HL-60 (cell line): ENCODE results near the gene MYL12A.

Source experiments
- DNase-seq, 2 experiments: peaks; one replicate each; pipeline ENCODE4 v3.0.0-alpha.2; 2010 to 2020; ENCODE audit warnings: low read depth in 1 of 2, low spot score in 1 of 2
- H3K27ac ChIP-seq: fragments of 250-450 bp; sonication (Bioruptor Pico); replicated peaks from 2 replicates; pipeline ENCODE4 v1.5.1; 2020; ENCODE audit warnings: mild to moderate bottlenecking, moderate library complexity
- H3K27me3 ChIP-seq: fragments of 250-450 bp; sonication (Bioruptor Pico); 2 replicates; pipeline ENCODE4 v1.5.1; 2021; ENCODE audit warnings: mild to moderate bottlenecking, moderate library complexity; ENCODE audit not compliant: insufficient read depth, poor library complexity, severe bottlenecking
- H3K4me3 ChIP-seq: replicated peaks from 2 replicates; pipeline ENCODE4 v1.5.1; 2011; ENCODE audit warnings: mild to moderate bottlenecking, control low read depth, low read length; ENCODE audit not compliant: insufficient read depth
- GABPA ChIP-seq: IDR thresholded peaks from 2 replicates; pipeline ENCODE4 v1.6.1; 2012; ENCODE audit warnings: low read depth
- POLR2AphosphoS5 ChIP-seq: IDR thresholded peaks from 2 replicates; pipeline ENCODE4 v1.6.1; 2012; ENCODE audit warnings: low read depth
- REST ChIP-seq: IDR thresholded peaks from 2 replicates; pipeline ENCODE4 v1.6.1; 2012; ENCODE audit warnings: low read depth; ENCODE audit not compliant: insufficient replicate concordance
- SPI1 ChIP-seq: IDR thresholded peaks from 2 replicates; pipeline ENCODE4 v1.6.1; 2012; ENCODE audit warnings: low read depth, mild to moderate bottlenecking, borderline replicate concordance
- TF ChIP-seq, protein P1 (sequence below): IDR thresholded peaks from one replicate; pipeline ENCODE4 v1.5.1; 2011; ENCODE audit warnings: low read length, control low read depth, inconsistent platforms; ENCODE audit not compliant: insufficient read depth

Gene MYL12A

GRCh38 chr18:3284501-3284900 is 36.9 kb downstream of the MYL12A start:
- Histone ChIP-seq H3K27me3 (no peaks in the 10 kb centered on the region), H3K27ac (no peak overlapping the region), H3K4me3 (no peak overlapping the region)
- TF ChIP-seq SPI1 (no peak), POLR2AphosphoS5 (no peak)
- TF ChIP-seq, protein P1, sequence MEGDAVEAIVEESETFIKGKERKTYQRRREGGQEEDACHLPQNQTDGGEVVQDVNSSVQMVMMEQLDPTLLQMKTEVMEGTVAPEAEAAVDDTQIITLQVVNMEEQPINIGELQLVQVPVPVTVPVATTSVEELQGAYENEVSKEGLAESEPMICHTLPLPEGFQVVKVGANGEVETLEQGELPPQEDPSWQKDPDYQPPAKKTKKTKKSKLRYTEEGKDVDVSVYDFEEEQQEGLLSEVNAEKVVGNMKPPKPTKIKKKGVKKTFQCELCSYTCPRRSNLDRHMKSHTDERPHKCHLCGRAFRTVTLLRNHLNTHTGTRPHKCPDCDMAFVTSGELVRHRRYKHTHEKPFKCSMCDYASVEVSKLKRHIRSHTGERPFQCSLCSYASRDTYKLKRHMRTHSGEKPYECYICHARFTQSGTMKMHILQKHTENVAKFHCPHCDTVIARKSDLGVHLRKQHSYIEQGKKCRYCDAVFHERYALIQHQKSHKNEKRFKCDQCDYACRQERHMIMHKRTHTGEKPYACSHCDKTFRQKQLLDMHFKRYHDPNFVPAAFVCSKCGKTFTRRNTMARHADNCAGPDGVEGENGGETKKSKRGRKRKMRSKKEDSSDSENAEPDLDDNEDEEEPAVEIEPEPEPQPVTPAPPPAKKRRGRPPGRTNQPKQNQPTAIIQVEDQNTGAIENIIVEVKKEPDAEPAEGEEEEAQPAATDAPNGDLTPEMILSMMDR = no peak
- no peak for DNase-seq

GRCh38 chr18:3286159-3286558 is 38.6 kb downstream of the MYL12A start:
- TF ChIP-seq SPI1 = peak; percentile 91
- TF ChIP-seq GABPA = no peak
- peak; percentile 45 to 59 for DNase-seq
- H3K4me3 ChIP-seq = no peak overlapping the region
- H3K27ac ChIP-seq = no peak overlapping the region
- H3K27me3 ChIP-seq = no peaks in the 10 kb centered on the region

DNA sequence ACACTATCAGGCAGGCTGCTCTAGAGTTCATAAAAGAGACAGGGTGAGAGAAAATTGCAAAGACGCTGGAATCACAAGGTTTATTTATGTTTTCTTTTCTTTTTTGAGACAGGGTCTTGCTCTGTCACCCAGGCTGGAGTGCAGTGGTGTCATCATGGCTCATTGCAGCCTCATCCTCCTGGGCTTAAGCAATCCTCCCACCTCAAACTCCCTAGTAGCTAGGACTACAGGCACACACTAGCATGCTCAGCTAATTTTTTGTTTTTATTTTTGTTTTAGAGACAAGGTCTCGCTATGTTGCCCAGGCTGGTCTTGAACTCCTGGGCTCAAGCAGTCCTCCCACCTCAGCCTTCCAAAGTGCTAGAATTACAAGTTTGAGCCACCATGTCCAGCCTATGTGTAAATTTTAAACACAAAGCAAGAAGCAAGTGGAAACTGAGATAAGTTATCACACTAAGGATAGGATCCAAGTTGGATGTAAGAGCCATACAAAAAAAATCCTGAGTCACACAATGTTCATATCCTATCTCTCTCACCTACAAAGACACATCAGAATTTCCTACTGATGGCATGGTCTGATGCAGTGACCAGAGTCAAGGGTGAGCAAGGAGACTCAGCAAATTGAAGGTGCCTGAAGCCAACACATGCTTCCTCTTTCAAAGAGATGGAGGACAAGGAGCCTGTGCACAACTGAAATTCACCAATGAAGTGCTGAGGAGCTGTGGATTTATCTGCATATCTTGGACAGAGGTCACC is 45.8 kb downstream of the MYL12A start:
- Histone ChIP-seq H3K27me3 (no peaks in the 10 kb centered on the region), H3K4me3 (no peak overlapping the region), H3K27ac (no peak overlapping the region)
- no peak for TF ChIP-seq REST
- TF ChIP-seq, protein P1 = no peak
- no peak for TF ChIP-seq POLR2AphosphoS5
- no peak for TF ChIP-seq SPI1
- no peak for TF ChIP-seq GABPA
- DNase-seq = no peak

- Histone ChIP-seq H3K27ac (no peak overlapping the region), H3K4me3 (no peak overlapping the region), H3K27me3 (no peaks in the 10 kb centered on the region)
- TF ChIP-seq, protein P1 = no peak
- TF ChIP-seq GABPA (no peak), POLR2AphosphoS5 (no peak), REST (no peak), SPI1 (no peak)
- no peak for DNase-seq
Measured at GRCh38 chr18:3294435-3295080, 47.0 kb downstream of the MYL12A start.
